Body of pancreas (tissue), 4 donors: Measurements from ENCODE around the gene GPI. TPM values are rescaled to one million over a fixed set of nuclear protein-coding genes. Genes with fewer than 3 reads are reported as not detected.

ENCODE experiments used
- ATAC-seq: fragments of 150-250 bp; one replicate; pipeline ENCODE4 v1.9.1; 2016
- DNase-seq, 4 donors: peaks; one replicate each; pipeline ENCODE4 v3.0.0-alpha.2; 2019
- H3K27ac ChIP-seq, 4 donors: fragments of 200-600 bp; sonication (generic); 1 replicate in 3 of 4; 2 replicates in 1 of 4; pipeline versions ENCODE4 v1.5.1 to v1.6.1; 2016 to 2019; ENCODE audit warnings: mild to moderate bottlenecking in 1 of 4, mixed read lengths in 1 of 4, moderate library complexity in 1 of 4
- H3K27me3 ChIP-seq, 2 donors: fragments of 200-600 bp; sonication (generic); one replicate each; pipeline ENCODE4 v1.6.0; 2016; ENCODE audit warnings: mild to moderate bottlenecking in 1 of 2
- H3K36me3 ChIP-seq, 2 donors: fragments of 200-600 bp; sonication (generic); replicated peaks in 1 of 2; 2 replicates each; pipeline ENCODE4 v1.5.1; 2016; ENCODE audit warnings: low read depth in 2 of 2; ENCODE audit not compliant: insufficient read depth in 1 of 2
- H3K4me1 ChIP-seq: fragments of 200-600 bp; sonication (generic); one replicate; pipeline ENCODE4 v1.6.0; 2016
- H3K4me3 ChIP-seq, 2 donors: fragments of 200-600 bp; sonication (generic); 1 replicate in 1 of 2; 2 replicates in 1 of 2; pipeline ENCODE4 v1.5.1; 2016 to 2019
- H3K9me3 ChIP-seq, 3 donors: fragments of 200-600 bp; sonication (generic); 1 replicate in 2 of 3; 2 replicates in 1 of 3; pipeline ENCODE4 v1.5.1; 2016
- POLR2A ChIP-seq, 3 donors: fragments of 450-650 bp; IDR thresholded peaks; one replicate each; pipeline ENCODE4 v1.6.1; 2016; ENCODE audit warnings: antibody characterized with exemption in 3 of 3, mild to moderate bottlenecking in 2 of 3
- WGBS, 2 donors: methylation state at CpG; one replicate each; pipeline ENCODE4 v1.1.5; 2017; 5-methylcytosine and 5-hydroxymethylcytosine counted together
- intact Hi-C: fragments of 100-400 bp; cut with DNase I; formaldehyde crosslinking; loops from one replicate; pipeline ENCODE4 v1.15.1; 2023
- total RNA-seq, 2 donors: library from RNA; depleted of rRNA; stranded (reverse); fragments of >200 nt; gene quantifications; one replicate each; pipeline ENCODE4 v1.1.0, GENCODE V29; 2016
- TF ChIP-seq, protein P1 (sequence below), 7 experiments: fragments of 450-650 bp in 4 of 7; fragments of 200-600 bp in 3 of 7; sonication (generic) in 3 of 7; IDR thresholded peaks; one replicate each; pipeline ENCODE4 v1.5.1; 2016 to 2019; ENCODE audit warnings: antibody characterized with exemption in 7 of 7

GPI gene
- total RNA-seq, 2 donors from 2014 or later, result 66.4 to 118 TPM

DNA sequence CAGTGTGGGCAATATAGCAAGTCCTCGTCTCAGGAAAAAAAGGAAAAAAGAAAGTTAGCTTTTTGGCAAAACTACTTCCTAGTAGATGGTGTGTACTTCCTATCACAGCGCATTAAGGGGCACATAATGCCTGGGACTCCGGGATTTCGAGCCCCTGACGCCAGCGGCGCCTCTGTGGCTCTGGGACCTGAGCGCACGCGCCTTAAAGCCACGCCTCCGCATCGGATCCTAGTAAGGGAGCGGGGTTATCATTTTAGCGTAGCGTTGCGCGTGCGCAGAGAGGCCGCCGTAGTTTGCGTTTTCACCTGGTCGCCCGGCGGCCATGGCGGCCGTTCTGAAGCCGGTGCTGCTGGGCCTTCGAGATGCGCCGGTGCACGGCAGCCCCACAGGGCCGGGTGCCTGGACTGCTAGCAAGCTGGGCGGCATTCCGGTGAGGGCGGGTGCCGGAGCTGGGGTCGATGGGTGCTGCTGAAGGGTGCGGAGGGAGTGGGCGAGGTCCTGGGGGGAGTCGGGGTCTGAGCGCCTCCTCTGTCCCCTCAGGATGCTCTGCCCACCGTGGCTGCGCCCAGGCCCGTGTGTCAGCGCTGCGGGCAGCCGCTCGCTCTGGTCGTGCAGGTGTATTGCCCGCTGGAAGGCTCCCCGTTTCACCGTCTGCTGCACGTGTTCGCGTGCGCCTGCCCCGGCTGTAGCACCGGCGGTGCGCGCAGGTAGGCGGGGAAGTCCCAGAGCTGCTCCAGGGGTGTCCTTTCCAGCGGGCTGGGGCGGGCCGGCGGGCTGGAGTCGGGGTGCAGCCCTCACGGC is 39.3 kb downstream of the GPI start, which contains the start of gene PDCD2L:
TSS of gene PDCD2L (plus strand) at position 291 of the 801 bp plus-strand sequence. CDS start at position 323, 32 bp downstream.
- Histone ChIP-seq H3K36me3 (peaks cover 5 to 9% of the 10 kb centered on the region in 2 donors), H3K27me3 (no peaks in the 10 kb centered on the region), H3K4me1 (peaks cover 23% of the 10 kb centered on the region), H3K9me3 (no peaks in the 10 kb centered on the region), H3K4me3 (peak within 1 kb of the TSS; percentile 58 to 97), H3K27ac (peak within 1 kb of the TSS; percentile 37 to 78 (median 65))
- TF ChIP-seq, protein P1, sequence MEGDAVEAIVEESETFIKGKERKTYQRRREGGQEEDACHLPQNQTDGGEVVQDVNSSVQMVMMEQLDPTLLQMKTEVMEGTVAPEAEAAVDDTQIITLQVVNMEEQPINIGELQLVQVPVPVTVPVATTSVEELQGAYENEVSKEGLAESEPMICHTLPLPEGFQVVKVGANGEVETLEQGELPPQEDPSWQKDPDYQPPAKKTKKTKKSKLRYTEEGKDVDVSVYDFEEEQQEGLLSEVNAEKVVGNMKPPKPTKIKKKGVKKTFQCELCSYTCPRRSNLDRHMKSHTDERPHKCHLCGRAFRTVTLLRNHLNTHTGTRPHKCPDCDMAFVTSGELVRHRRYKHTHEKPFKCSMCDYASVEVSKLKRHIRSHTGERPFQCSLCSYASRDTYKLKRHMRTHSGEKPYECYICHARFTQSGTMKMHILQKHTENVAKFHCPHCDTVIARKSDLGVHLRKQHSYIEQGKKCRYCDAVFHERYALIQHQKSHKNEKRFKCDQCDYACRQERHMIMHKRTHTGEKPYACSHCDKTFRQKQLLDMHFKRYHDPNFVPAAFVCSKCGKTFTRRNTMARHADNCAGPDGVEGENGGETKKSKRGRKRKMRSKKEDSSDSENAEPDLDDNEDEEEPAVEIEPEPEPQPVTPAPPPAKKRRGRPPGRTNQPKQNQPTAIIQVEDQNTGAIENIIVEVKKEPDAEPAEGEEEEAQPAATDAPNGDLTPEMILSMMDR (IDR thresholded peaks at IDR 0.05), result no peak
- peak; percentile 44 to 80 (median 80) for TF ChIP-seq POLR2A (IDR thresholded peaks at IDR 0.05)
- intact Hi-C loops, result no loop called here
- DNase-seq (peak; percentile 94 to 97 (median 96)), ATAC-seq (peak; percentile 95)
- WGBS, 2 donors, result 0% methylated on average over 14 to 69 of the region's 69 CpGs

- ATAC-seq (no peak), DNase-seq (no peak)
- H3K4me3 ChIP-seq, result no peak overlapping the region
- peaks cover 0 to 4% of the 10 kb centered on the region in 2 donors for H3K36me3 ChIP-seq
- intact Hi-C loops, result no loop called here
- 79 to 84% methylated on average over 13 of the region's 13 CpGs for WGBS, 2 donors
- peaks cover 23% of the 10 kb centered on the region for H3K4me1 ChIP-seq
- H3K9me3 ChIP-seq, result no peaks in the 10 kb centered on the region
- TF ChIP-seq POLR2A (IDR thresholded peaks at IDR 0.05), result no peak
- TF ChIP-seq, protein P1 (IDR thresholded peaks at IDR 0.05), result no peak
- H3K27ac ChIP-seq, result no peak overlapping the region
- no peaks in the 10 kb centered on the region for H3K27me3 ChIP-seq
Measured at GRCh38 chr19:34405892-34406660, 41.1 kb downstream of the GPI start.

GRCh38 chr19:34408411-34408810 is 43.4 kb downstream of the GPI start:
- intact Hi-C loops, result no loop called here
- no peaks in the 10 kb centered on the region for H3K9me3 ChIP-seq
- H3K27ac ChIP-seq, result no peak overlapping the region
- no peaks in the 10 kb centered on the region for H3K27me3 ChIP-seq
- TF ChIP-seq, protein P1 (IDR thresholded peaks at IDR 0.05), result no peak
- no peak for TF ChIP-seq POLR2A (IDR thresholded peaks at IDR 0.05)
- 85% methylated on average over 8 of the region's 8 CpGs for WGBS, 2 donors
- peaks cover 0 to 4% of the 10 kb centered on the region in 2 donors for H3K36me3 ChIP-seq
- no peak for DNase-seq
- no peak for ATAC-seq
- peaks cover 23% of the 10 kb centered on the region for H3K4me1 ChIP-seq
- H3K4me3 ChIP-seq, result no peak overlapping the region

GRCh38 chr19:34409189-34410164 is 44.5 kb downstream of the GPI start:
- no peak for ATAC-seq
- DNase-seq, result no peak
- no peak overlapping the region for H3K27ac ChIP-seq
- H3K4me3 ChIP-seq, result no peak overlapping the region
- 79 to 81% methylated on average over 8 to 10 of the region's 10 CpGs for WGBS, 2 donors
- no peaks in the 10 kb centered on the region for H3K9me3 ChIP-seq
- no peak for TF ChIP-seq POLR2A (IDR thresholded peaks at IDR 0.05)
- TF ChIP-seq, protein P1 (IDR thresholded peaks at IDR 0.05), result no peak
- peaks cover 4 to 6% of the 10 kb centered on the region in 2 donors for H3K36me3 ChIP-seq
- no peaks in the 10 kb centered on the region for H3K27me3 ChIP-seq
- peaks cover 19% of the 10 kb centered on the region for H3K4me1 ChIP-seq
- intact Hi-C loops, result no loop called here
